ENCODE data around the gene BCL7A. TPM values are rescaled to one million over a fixed set of nuclear protein-coding genes. Genes with fewer than 3 reads are reported as not detected.

Gene BCL7A
- polyA plus RNA-seq, 1 donor from 2014 or later, result 51.3 TPM

- H3F3A ChIP-seq (ENCODE audit: insufficient read depth, low read length, poor library complexity, severe bottlenecking), result no peaks in the 10 kb centered on the region
- no peaks in the 10 kb centered on the region for H3K9me3 ChIP-seq (ENCODE audit: low read length)
- no peak overlapping the region for H3K27ac ChIP-seq (ENCODE audit: low read length)
- no peak overlapping the region for H3K4me2 ChIP-seq (ENCODE audit: low read length)
- H2AFZ ChIP-seq (ENCODE audit: low read depth, low read length), result no peak overlapping the region
- TF ChIP-seq TAF1 (IDR thresholded peaks at IDR 0.05; ENCODE audit: low read depth), result no peak
- TF ChIP-seq REST (IDR thresholded peaks at IDR 0.05; ENCODE audit: borderline replicate concordance), result no peak
- no peak for TF ChIP-seq MXI1 (conservative IDR thresholded peaks at IDR 0.05; ENCODE audit: poor library complexity, severe bottlenecking)
- TF ChIP-seq SMC3 (conservative IDR thresholded peaks at IDR 0.05; ENCODE audit: poor library complexity), result no peak
- no peak for TF ChIP-seq EZH2 (IDR thresholded peaks at IDR 0.05; ENCODE audit: borderline replicate concordance, insufficient read depth, low read length, poor library complexity, severe bottlenecking)
- no peak for TF ChIP-seq EP300 (conservative IDR thresholded peaks at IDR 0.05; ENCODE audit: poor library complexity, severe bottlenecking)
- TF ChIP-seq POLR2AphosphoS5 (IDR thresholded peaks at IDR 0.05), result no peak
- no peak for TF ChIP-seq RAD21 (conservative IDR thresholded peaks at IDR 0.05)
- TF ChIP-seq CTCF (IDR thresholded peaks at IDR 0.05; ENCODE audit: poor library complexity, severe bottlenecking), result no peak
- no peaks in the 10 kb centered on the region for H3K9me2 ChIP-seq (ENCODE audit: insufficient read depth, low read length)
- no peaks in the 10 kb centered on the region for H3K79me2 ChIP-seq (replicated peaks; ENCODE audit: insufficient read depth, low read length)
- no peaks in the 10 kb centered on the region for H4K20me1 ChIP-seq (ENCODE audit: insufficient read depth)
- H3K4me3 ChIP-seq (ENCODE audit: low read length), result no peak overlapping the region
- H3K9ac ChIP-seq (ENCODE audit: low read length), result no peak overlapping the region
- no peaks in the 10 kb centered on the region for H3K27me3 ChIP-seq (ENCODE audit: insufficient read depth, low read depth, low read length)
- no peaks in the 10 kb centered on the region for H3K36me3 ChIP-seq (ENCODE audit: insufficient read depth, low read length)
These were observed 46.7 kb upstream of the BCL7A start for GRCh38 chr12:121975021-121975420.

- Histone ChIP-seq H3K36me3 (ENCODE audit: insufficient read depth, low read length) (no peaks in the 10 kb centered on the region), H3K9me2 (ENCODE audit: insufficient read depth, low read length) (no peaks in the 10 kb centered on the region), H3K27ac (ENCODE audit: low read length) (no peak overlapping the region), H3K9me3 (ENCODE audit: low read length) (no peaks in the 10 kb centered on the region), H3F3A (ENCODE audit: insufficient read depth, low read length, poor library complexity, severe bottlenecking) (no peaks in the 10 kb centered on the region), H2AFZ (ENCODE audit: low read depth, low read length) (no peak overlapping the region), H3K79me2 (replicated peaks; ENCODE audit: insufficient read depth, low read length) (no peaks in the 10 kb centered on the region), H3K9ac (ENCODE audit: low read length) (no peak overlapping the region), H3K4me3 (ENCODE audit: low read length) (no peak overlapping the region), H4K20me1 (ENCODE audit: insufficient read depth) (no peaks in the 10 kb centered on the region), H3K27me3 (ENCODE audit: insufficient read depth, low read depth, low read length) (no peaks in the 10 kb centered on the region), H3K4me2 (ENCODE audit: low read length) (no peak overlapping the region)
- no peak for TF ChIP-seq RAD21 (conservative IDR thresholded peaks at IDR 0.05)
- no peak for TF ChIP-seq CTCF (IDR thresholded peaks at IDR 0.05; ENCODE audit: poor library complexity, severe bottlenecking)
- no peak for TF ChIP-seq EZH2 (IDR thresholded peaks at IDR 0.05; ENCODE audit: borderline replicate concordance, insufficient read depth, low read length, poor library complexity, severe bottlenecking)
- no peak for TF ChIP-seq TAF1 (IDR thresholded peaks at IDR 0.05; ENCODE audit: low read depth)
- TF ChIP-seq MXI1 (conservative IDR thresholded peaks at IDR 0.05; ENCODE audit: poor library complexity, severe bottlenecking), result no peak
- TF ChIP-seq SMC3 (conservative IDR thresholded peaks at IDR 0.05; ENCODE audit: poor library complexity), result no peak
- no peak for TF ChIP-seq EP300 (conservative IDR thresholded peaks at IDR 0.05; ENCODE audit: poor library complexity, severe bottlenecking)
- no peak for TF ChIP-seq REST (IDR thresholded peaks at IDR 0.05; ENCODE audit: borderline replicate concordance)
- TF ChIP-seq POLR2AphosphoS5 (IDR thresholded peaks at IDR 0.05), result no peak
These were observed 44.7 kb upstream of the BCL7A start for GRCh38 chr12:121976950-121977349.
